Measurements from ENCODE around the gene PDP2.

The PDP2 gene

GRCh38 chr16:66919569-66920298 lies 39.4 kb downstream of the PDP2 start:
- TF ChIP-seq CTCF (conservative IDR thresholded peaks at IDR 0.05; ENCODE audit: low read length) (no peak), EZH2phosphoT487 (IDR thresholded peaks at IDR 0.05; ENCODE audit: borderline replicate concordance) (no peak)
- Histone ChIP-seq H3K36me3 (ENCODE audit: insufficient read depth, low read length) (no peaks in the 10 kb centered on the region), H3K4me2 (ENCODE audit: low read depth, low read length, poor library complexity, severe bottlenecking) (no peak overlapping the region), H3K4me1 (ENCODE audit: insufficient read depth, low read length, poor library complexity, severe bottlenecking) (no peaks in the 10 kb centered on the region), H3K79me2 (ENCODE audit: insufficient read depth, low read length) (no peaks in the 10 kb centered on the region), H3K9me2 (replicated peaks; ENCODE audit: low read depth, low read length) (no peaks in the 10 kb centered on the region), H3K9me3 (ENCODE audit: insufficient read depth, low read depth, low read length) (no peaks in the 10 kb centered on the region), H3K27me3 (ENCODE audit: insufficient read depth, low read length, poor library complexity, severe bottlenecking) (no peaks in the 10 kb centered on the region), H3K4me3 (ENCODE audit: low read length, poor library complexity, severe bottlenecking) (no peak overlapping the region), H3F3A (ENCODE audit: low read depth) (no peaks in the 10 kb centered on the region), H3K9ac (ENCODE audit: low read depth, low read length, poor library complexity, severe bottlenecking) (no peak overlapping the region), H4K20me1 (ENCODE audit: insufficient read depth, low read length, poor library complexity, severe bottlenecking) (no peaks in the 10 kb centered on the region), H2AFZ (ENCODE audit: low read length) (no peak overlapping the region)

GRCh38 chr16:66920299-66920590 lies 39.9 kb downstream of the PDP2 start:
- Histone ChIP-seq H4K20me1 (ENCODE audit: insufficient read depth, low read length, poor library complexity, severe bottlenecking) (no peaks in the 10 kb centered on the region), H3K9me3 (ENCODE audit: insufficient read depth, low read depth, low read length) (no peaks in the 10 kb centered on the region), H3K79me2 (ENCODE audit: insufficient read depth, low read length) (no peaks in the 10 kb centered on the region), H3F3A (ENCODE audit: low read depth) (no peaks in the 10 kb centered on the region), H3K9ac (ENCODE audit: low read depth, low read length, poor library complexity, severe bottlenecking) (no peak overlapping the region), H3K9me2 (replicated peaks; ENCODE audit: low read depth, low read length) (no peaks in the 10 kb centered on the region), H3K4me2 (ENCODE audit: low read depth, low read length, poor library complexity, severe bottlenecking) (no peak overlapping the region), H3K27me3 (ENCODE audit: insufficient read depth, low read length, poor library complexity, severe bottlenecking) (no peaks in the 10 kb centered on the region), H3K4me1 (ENCODE audit: insufficient read depth, low read length, poor library complexity, severe bottlenecking) (no peaks in the 10 kb centered on the region), H3K4me3 (ENCODE audit: low read length, poor library complexity, severe bottlenecking) (no peak overlapping the region), H3K36me3 (ENCODE audit: insufficient read depth, low read length) (no peaks in the 10 kb centered on the region), H2AFZ (ENCODE audit: low read length) (no peak overlapping the region)
- TF ChIP-seq EZH2phosphoT487 (IDR thresholded peaks at IDR 0.05; ENCODE audit: borderline replicate concordance): no peak
- no peak for TF ChIP-seq CTCF (conservative IDR thresholded peaks at IDR 0.05; ENCODE audit: low read length)

- Histone ChIP-seq H3K4me3 (ENCODE audit: low read length, poor library complexity, severe bottlenecking) (no peak overlapping the region), H3K9me3 (ENCODE audit: insufficient read depth, low read depth, low read length) (no peaks in the 10 kb centered on the region), H3K9ac (ENCODE audit: low read depth, low read length, poor library complexity, severe bottlenecking) (no peak overlapping the region), H3K4me1 (ENCODE audit: insufficient read depth, low read length, poor library complexity, severe bottlenecking) (no peaks in the 10 kb centered on the region), H3K4me2 (ENCODE audit: low read depth, low read length, poor library complexity, severe bottlenecking) (no peak overlapping the region), H3K9me2 (replicated peaks; ENCODE audit: low read depth, low read length) (no peaks in the 10 kb centered on the region), H2AFZ (ENCODE audit: low read length) (no peak overlapping the region), H3K36me3 (ENCODE audit: insufficient read depth, low read length) (no peaks in the 10 kb centered on the region), H3K79me2 (ENCODE audit: insufficient read depth, low read length) (no peaks in the 10 kb centered on the region), H3K27me3 (ENCODE audit: insufficient read depth, low read length, poor library complexity, severe bottlenecking) (no peaks in the 10 kb centered on the region), H4K20me1 (ENCODE audit: insufficient read depth, low read length, poor library complexity, severe bottlenecking) (no peaks in the 10 kb centered on the region), H3F3A (ENCODE audit: low read depth) (no peaks in the 10 kb centered on the region)
- TF ChIP-seq EZH2phosphoT487 (IDR thresholded peaks at IDR 0.05; ENCODE audit: borderline replicate concordance) (no peak), CTCF (conservative IDR thresholded peaks at IDR 0.05; ENCODE audit: low read length) (no peak)
Measured at GRCh38 chr16:66920924-66921680, 40.8 kb downstream of the PDP2 start.

Data from Loucy (cell line).